OCI-LY3 (cell line): ENCODE data around the gene MOB3C.

ENCODE experiments used
- H2AFZ ChIP-seq: fragments of 200-600, 300-600 bp; shearing (Covaris generic); 2 replicates; pipeline ENCODE4 v1.6.0; 2014; ENCODE audit warnings: antibody characterized with exemption, low read depth, low read length
- H3K27ac ChIP-seq: fragments of 200-600, 300-600 bp; sonication (generic); 2 replicates; pipeline ENCODE4 v1.5.1; 2014; ENCODE audit warnings: mild to moderate bottlenecking, low read length, moderate library complexity, mixed read lengths
- H3K27me3 ChIP-seq: fragments of 200-600, 300-600 bp; sonication (generic); 2 replicates; pipeline ENCODE4 v1.6.1; 2014; ENCODE audit warnings: low read depth, low read length, mixed read lengths
- H3K36me3 ChIP-seq: fragments of 200-600, 300-600 bp; sonication (generic); replicated peaks from 2 replicates; pipeline ENCODE3; 2014; ENCODE audit warnings: low read depth, low read length, mixed read lengths
- H3K4me1 ChIP-seq: fragments of 300-600, 200-600 bp; sonication (generic); 2 replicates; pipeline ENCODE4 v1.6.1; 2014; ENCODE audit warnings: low read length, mixed read lengths
- H3K4me2 ChIP-seq: fragments of 200-600, 300-600 bp; sonication (generic); 2 replicates; pipeline ENCODE4 v1.6.1; 2014; ENCODE audit warnings: low read length, mixed read lengths
- H3K4me3 ChIP-seq: fragments of 300-600, 200-600 bp; sonication (generic); 2 replicates; pipeline ENCODE4 v1.5.1; 2014; ENCODE audit warnings: antibody characterized with exemption, mild to moderate bottlenecking, low read length, moderate library complexity
- H3K79me2 ChIP-seq: fragments of 300-600, 200-600 bp; shearing (Covaris generic); 2 replicates; pipeline ENCODE4 v1.6.1; 2014; ENCODE audit warnings: mild to moderate bottlenecking, low read length, mixed read lengths
- H3K9ac ChIP-seq: fragments of 300-600, 200-600 bp; shearing (Covaris generic); 2 replicates; pipeline ENCODE4 v1.6.0; 2014; ENCODE audit warnings: mild to moderate bottlenecking, low read length, moderate library complexity
- H3K9me3 ChIP-seq: fragments of 200-600, 300-600 bp; shearing (Covaris generic); 2 replicates; pipeline ENCODE4 v1.6.1; 2014; ENCODE audit warnings: low read length, mixed read lengths; ENCODE audit not compliant: insufficient read depth
- H4K20me1 ChIP-seq: fragments of 200-600, 300-600 bp; sonication (generic); 2 replicates; pipeline ENCODE4 v1.6.1; 2016; ENCODE audit warnings: low read length, mixed read lengths; ENCODE audit not compliant: insufficient read depth
- CTCF ChIP-seq: fragments of 200-600, 300-600 bp; sonication (generic); IDR thresholded peaks from 2 replicates; pipeline ENCODE4 v1.5.1; 2014; ENCODE audit warnings: antibody characterized with exemption, low read length, low read depth
- EZH2phosphoT487 ChIP-seq: fragments of 200-600 bp; shearing (Covaris generic); IDR thresholded peaks from 2 replicates; pipeline ENCODE4 v1.6.1; 2018; ENCODE audit warnings: antibody characterized with exemption, mixed run types, low read depth

Gene MOB3C

GRCh38 chr1:46623743-46624644, 7.4 kb upstream of the MOB3C start:
- no peaks in the 10 kb centered on the region for H3K36me3 ChIP-seq
- H3K4me2 ChIP-seq, result no peak overlapping the region
- no peak for TF ChIP-seq CTCF
- TF ChIP-seq EZH2phosphoT487, result no peak

GRCh38 chr1:46622344-46622743, 5.7 kb upstream of the MOB3C start:
- Histone ChIP-seq H3K36me3 (no peaks in the 10 kb centered on the region), H3K4me3 (no peak overlapping the region), H3K27me3 (no peaks in the 10 kb centered on the region), H3K27ac (no peak overlapping the region), H3K79me2 (no peaks in the 10 kb centered on the region), H4K20me1 (no peaks in the 10 kb centered on the region), H3K9ac (no peak overlapping the region), H3K4me2 (no peak overlapping the region), H3K9me3 (no peaks in the 10 kb centered on the region), H2AFZ (no peak overlapping the region), H3K4me1 (no peaks in the 10 kb centered on the region)
- TF ChIP-seq EZH2phosphoT487 (no peak), CTCF (peak; percentile 35)

More at GRCh38 chr1:46623743-46624644, 7.4 kb upstream of the MOB3C start:
- H3K9me3 ChIP-seq, result no peaks in the 10 kb centered on the region
- H3K27ac ChIP-seq, result no peak overlapping the region
- H3K4me3 ChIP-seq, result no peak overlapping the region
- no peak overlapping the region for H3K9ac ChIP-seq
- H3K79me2 ChIP-seq, result no peaks in the 10 kb centered on the region
- H2AFZ ChIP-seq, result no peak overlapping the region
- no peaks in the 10 kb centered on the region for H4K20me1 ChIP-seq
- H3K4me1 ChIP-seq, result no peaks in the 10 kb centered on the region
- no peaks in the 10 kb centered on the region for H3K27me3 ChIP-seq

GRCh38 chr1:46621930-46622329, 5.3 kb upstream of the MOB3C start:
- Histone ChIP-seq H3K4me1 (peaks cover 2% of the 10 kb centered on the region; the same call in 1 of the 2 replicates), H3K4me3 (no peak overlapping the region), H3K4me2 (no peak overlapping the region), H3K79me2 (no peaks in the 10 kb centered on the region), H3K27me3 (no peaks in the 10 kb centered on the region), H3K27ac (no peak overlapping the region), H3K9ac (no peak overlapping the region), H3K9me3 (no peaks in the 10 kb centered on the region), H4K20me1 (no peaks in the 10 kb centered on the region), H2AFZ (no peak overlapping the region), H3K36me3 (no peaks in the 10 kb centered on the region)
- TF ChIP-seq CTCF (no peak), EZH2phosphoT487 (no peak)

- Histone ChIP-seq H3K4me1 (peaks cover 9% of the 10 kb centered on the region; the same call in 1 of the 2 replicates), H3K9ac (no peak overlapping the region), H3K27ac (no peak overlapping the region), H3K4me2 (no peak overlapping the region), H3K4me3 (no peak overlapping the region), H3K9me3 (no peaks in the 10 kb centered on the region), H3K36me3 (no peaks in the 10 kb centered on the region), H2AFZ (no peak overlapping the region), H3K27me3 (no peaks in the 10 kb centered on the region), H4K20me1 (no peaks in the 10 kb centered on the region), H3K79me2 (no peaks in the 10 kb centered on the region)
- TF ChIP-seq EZH2phosphoT487, result no peak
- TF ChIP-seq CTCF, result no peak
These were observed 3.1 kb upstream of the MOB3C start for GRCh38 chr1:46619656-46620258.
